ENCODE data around the gene SVOPL. TPM values are rescaled to one million over a fixed set of nuclear protein-coding genes. Genes with fewer than 3 reads are reported as not detected.

Gene SVOPL
- total RNA-seq, 1 experiment from 2014 or later = not detected

DNA sequence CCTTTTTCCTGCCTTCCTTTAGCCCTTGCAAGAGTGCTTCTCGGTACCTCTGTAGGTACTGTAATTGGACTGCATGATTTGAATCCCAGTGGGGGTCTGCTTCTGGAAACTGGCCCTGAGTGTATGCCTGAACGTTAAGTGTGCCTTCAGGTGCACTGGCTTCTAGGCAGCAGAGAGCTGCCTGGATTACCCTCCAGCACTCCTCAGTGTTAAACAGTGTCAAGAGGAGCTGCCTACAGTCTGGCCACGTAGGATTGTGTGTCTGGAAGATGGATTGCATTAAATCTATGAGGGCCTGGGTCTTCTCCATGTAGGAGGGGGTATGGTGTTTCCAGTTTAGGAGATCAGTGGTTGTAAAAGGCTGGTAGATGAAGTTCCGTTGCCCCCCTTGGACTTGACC is 137.4 kb downstream of the SVOPL start:
- DNase-seq (ENCODE audit: low spot score) = no peak

DNA sequence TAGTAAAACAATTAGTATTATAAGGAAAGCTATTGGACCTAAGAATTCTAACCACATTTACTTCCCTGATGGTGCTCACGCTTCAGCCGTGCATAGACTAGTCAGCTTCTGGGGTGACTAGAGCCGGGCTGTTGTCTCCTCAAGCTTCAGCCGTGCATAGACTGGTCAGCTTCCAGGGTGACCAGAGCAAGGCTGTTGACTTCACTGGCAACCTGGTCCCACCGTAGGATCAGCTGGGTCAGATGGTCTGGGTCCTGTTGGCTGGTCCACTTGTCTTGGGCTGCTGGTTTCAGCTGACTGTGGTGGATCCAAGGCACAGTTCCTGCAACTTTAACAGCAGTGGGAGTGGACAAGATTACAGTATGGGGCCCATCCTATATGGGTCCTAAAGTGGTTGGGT is 141.7 kb downstream of the SVOPL start:
- DNase-seq (ENCODE audit: low spot score) = no peak

DNA sequence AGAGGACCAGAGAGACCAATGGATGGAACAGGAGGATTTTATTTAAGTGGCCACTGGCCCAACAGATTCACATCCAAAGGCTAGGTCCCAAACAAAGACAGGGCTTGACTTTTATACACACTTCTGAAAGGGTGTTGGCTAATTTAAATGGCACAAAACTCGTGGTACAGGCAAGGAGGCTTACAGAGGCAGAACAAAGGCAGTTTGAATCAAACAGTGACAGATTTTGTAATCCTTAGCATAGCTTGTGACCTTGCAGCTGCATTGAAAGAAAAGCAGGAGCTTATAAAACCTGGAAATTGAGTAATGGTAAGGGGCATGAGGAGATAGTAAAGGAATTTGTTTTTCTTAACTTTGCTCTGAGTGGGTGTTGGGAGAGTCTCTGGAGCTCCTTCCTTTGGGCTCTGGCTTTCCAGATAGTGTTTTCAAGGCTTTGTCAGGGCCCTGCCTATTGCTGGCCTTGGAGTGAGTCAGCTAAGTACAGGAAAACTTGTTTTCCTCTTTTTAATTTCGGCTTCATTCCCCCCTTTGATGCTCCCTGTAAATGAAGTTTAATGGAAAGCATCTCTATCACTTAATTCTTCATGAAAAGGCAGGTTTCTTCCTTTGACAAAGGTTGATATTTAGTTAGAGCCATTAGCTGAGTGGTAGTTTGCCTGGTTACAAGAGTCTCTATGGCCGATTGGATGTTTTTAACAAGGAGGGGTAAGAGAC is 144.2 kb downstream of the SVOPL start:
- no peak for DNase-seq (ENCODE audit: low spot score)

DNA sequence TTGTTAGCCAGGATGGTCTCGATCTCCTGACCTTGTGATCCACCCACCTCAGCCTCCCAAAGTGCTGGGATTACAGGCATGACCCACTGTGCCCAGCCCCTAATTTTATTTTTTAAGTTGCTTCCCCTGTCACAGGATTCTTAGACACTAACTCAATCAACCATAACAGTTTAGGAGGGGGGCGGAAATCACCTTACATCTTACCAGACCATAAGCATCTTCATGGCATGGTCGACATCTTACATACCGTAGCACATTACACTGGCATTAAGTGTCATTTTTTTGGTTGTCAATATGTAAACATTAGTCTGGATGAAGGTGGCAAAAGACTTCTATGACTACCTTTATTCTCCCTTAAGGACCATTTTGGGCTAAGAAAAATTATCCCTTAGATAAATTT is 145.5 kb downstream of the SVOPL start:
- no peak for DNase-seq (ENCODE audit: low spot score)

DNA sequence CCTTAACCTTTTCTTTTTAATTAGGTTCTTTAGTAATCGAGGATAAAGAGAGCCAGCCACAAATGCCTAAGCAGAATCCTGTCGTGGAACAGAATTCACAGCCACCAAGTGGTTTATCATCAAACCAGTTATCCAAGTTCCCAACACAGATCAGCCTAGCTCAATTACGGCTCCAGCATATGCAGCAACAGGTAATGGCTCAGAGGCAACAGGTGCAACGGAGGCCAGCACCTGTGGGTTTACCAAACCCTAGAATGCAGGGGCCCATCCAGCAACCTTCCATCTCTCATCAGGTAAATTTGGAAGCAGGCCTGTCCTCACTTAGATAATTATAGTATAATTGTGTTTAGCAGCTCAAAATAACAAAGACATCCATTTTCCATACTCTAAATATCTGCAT is 146.5 kb downstream of the SVOPL start:
- DNase-seq (ENCODE audit: low spot score) = no peak

DNA sequence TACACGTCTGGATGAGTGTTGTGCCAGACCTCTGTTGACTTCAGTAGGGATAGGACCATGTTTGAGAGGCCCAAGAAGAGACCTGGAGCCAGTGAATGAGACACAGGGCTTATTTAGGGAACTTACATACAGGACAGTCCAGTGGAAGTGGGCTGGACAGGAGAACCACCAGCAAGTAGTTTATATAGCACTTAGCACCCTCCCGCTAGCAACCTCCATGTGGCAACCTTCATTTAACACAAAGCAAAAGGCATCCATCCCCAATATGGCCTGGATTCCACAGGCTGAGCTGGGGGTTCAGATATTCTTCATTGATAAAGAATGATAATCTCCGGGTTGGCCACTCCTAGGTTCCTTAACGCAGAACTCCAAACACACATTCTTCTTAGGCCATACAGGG is 147.4 kb downstream of the SVOPL start:
- no peak for DNase-seq (ENCODE audit: low spot score)

DNA sequence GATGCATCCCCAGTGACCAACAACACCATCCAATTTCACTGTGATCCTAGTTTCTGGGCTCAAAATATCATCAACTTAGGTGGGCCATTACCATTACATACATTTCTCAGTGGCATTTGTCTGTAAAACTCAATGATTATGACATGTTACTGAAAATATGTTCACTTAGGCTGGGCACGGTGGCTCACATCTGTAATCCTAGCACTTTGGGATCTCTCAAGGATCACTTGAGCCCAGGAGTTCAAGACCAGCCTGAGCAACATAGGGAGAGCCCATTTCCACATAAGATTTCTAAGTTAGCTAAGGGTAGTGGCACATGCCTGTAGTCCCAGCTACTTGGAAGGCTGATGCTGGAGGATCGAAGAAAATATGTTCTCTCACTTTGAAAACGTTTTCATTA is 150.1 kb downstream of the SVOPL start:
- no peak for DNase-seq (ENCODE audit: low spot score)

DNA sequence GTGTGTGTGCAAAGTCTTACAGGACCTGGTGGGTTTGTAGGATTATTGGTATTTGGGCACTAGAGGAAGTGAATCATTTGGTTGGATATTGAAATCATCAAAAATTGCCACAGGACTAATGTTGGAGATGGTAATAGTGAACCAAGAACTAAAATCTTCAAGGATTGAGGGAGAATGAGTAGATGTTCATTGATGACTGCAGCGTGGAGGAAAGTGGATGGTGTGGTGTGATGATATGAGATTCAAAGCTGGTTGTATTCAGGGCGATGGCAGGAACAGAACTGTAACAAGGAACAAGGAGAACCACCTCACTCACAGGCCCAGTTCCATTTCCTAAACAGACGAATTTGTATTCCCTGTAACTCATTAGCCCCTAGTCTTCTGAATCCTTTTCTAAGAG is 150.8 kb downstream of the SVOPL start:
- no peak for DNase-seq (ENCODE audit: low spot score)

DNA sequence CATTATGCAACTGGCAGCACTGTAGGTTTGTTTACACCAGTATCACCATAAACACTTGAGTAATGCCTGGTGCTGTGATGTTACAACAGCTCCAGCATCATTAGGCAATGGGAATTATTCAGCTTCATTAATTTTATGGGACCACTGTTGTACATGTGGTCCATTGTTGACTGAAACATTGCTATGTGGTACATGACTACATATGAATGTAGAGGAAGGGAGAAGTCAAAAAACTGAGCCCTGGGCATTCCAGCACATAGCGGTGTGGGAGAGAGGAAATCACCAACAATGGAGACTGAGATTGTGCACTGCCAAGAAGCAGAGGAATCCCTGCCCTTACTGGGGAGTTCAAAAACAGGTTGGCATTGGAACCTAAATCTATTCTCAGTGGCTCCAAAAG is 152.1 kb downstream of the SVOPL start:
- DNase-seq (ENCODE audit: low spot score) = no peak

DNA sequence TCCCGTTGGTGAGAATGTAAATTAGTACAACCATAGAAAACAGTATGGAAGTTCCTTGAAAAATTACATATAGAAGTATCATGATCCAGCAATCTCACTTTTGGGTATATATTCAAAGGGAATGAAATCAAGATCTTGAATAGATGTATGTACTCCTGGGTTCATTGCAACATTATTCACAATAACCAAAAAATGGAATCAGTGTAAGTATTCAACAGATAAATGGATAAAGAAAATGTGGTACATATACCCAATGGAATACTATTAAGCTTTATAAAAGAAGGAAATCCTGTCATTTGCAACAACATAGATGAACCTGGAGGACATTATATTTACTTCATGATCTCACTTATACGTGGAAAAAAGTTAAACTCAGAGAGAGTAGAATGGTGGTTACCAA is 154.3 kb downstream of the SVOPL start:
- no peak for DNase-seq (ENCODE audit: low spot score)

DNA sequence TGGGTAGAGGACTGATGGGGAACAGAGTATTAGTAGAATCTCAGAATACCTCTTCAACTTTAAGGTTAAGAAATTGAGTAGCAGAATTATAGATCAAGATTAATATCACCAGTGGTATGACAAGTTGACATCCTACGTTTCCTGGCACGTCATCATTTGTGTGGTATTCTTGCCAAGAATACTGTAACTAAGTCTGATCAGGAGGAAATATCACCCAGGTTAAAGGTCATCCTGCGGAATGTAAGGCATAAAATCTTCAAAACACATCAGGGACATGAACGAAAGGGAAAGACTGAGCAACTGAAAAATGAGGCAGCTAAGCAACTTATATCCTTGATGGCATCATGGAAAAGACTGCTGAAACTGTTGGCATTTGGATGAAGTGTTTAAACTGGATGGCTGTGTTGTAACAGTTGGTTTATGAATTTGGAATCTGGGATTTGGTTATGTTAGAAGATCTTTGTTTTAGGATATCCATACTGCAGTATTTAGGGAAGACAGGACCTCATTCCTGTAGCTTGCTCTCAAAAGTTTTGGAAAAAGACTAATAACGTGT is 155.0 kb downstream of the SVOPL start:
- no peak for DNase-seq (ENCODE audit: low spot score)

DNA sequence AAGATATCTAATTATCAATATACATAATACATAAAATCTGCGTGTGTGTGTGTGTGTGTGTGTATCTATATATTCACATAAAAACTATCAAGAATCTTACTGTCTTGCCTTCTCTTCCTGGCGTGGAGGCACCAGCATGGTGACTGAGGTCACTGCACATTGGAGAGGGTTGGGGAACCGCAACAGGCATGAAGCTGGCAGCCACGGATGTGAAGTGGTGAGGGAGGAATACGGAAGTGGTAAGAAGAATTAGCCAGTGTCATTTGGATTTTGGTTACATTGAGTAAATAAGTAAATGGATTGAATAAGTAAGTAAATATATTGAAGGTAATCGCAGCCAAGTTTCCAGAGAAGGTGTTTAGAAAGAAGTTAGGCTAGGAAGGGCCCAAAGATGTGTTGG is 156.0 kb downstream of the SVOPL start:
- DNase-seq (ENCODE audit: low spot score) = no peak

Other genes with a start within 250 kb of the SVOPL start
- 16.6 and 18.8 TPM in 2 replicates for gene TRIM24, start 241.1 kb downstream of the SVOPL start, total RNA-seq (2014; rRNA removed; shearing (Covaris generic))
- gene TMEM213, start 96.6 kb upstream of the SVOPL start, total RNA-seq (2014; rRNA removed; shearing (Covaris generic)) = not detected in 2 replicates
- gene ATP6V0A4, start 96.8 kb upstream of the SVOPL start, total RNA-seq (2014; rRNA removed; shearing (Covaris generic)) = 1.3 and 1.5 TPM in 2 replicates

Data from A172 (cell line).